WTC11 (cell line): ENCODE results near the gene OR3A1.

Source experiments
- ATF6 ChIP-seq: sonication (generic); formaldehyde crosslinking; IDR thresholded peaks from 2 replicates; pipeline ENCODE4 v1.8.1; 2023; ENCODE audit warnings: mild to moderate bottlenecking, missing genetic modification reagents
- CTCF ChIP-seq: fragments of 200-600 bp; IDR thresholded peaks from 2 replicates; pipeline ENCODE4 v1.8.0; 2022; ENCODE audit warnings: antibody characterized with exemption
- KAT7 ChIP-seq: sonication (generic); formaldehyde crosslinking; IDR thresholded peaks from 2 replicates; pipeline ENCODE4 v1.8.1; 2023; ENCODE audit warnings: missing genetic modification reagents, mild to moderate bottlenecking, borderline replicate concordance
- NFATC4 ChIP-seq: fragments of 250-450 bp; sonication (Bioruptor Pico); IDR thresholded peaks from 2 replicates; pipeline ENCODE4 v1.9.0; 2021; ENCODE audit warnings: mild to moderate bottlenecking
- NR2C2 ChIP-seq: sonication (generic); formaldehyde crosslinking; IDR thresholded peaks from 2 replicates; pipeline ENCODE4 v1.8.0; 2022; ENCODE audit warnings: mild to moderate bottlenecking, missing genetic modification reagents
- SP1 ChIP-seq: sonication (generic); formaldehyde crosslinking; conservative IDR thresholded peaks from 2 replicates; pipeline ENCODE4 v1.8.1; 2022; ENCODE audit warnings: missing genetic modification reagents
- TCF7 ChIP-seq: sonication (generic); formaldehyde crosslinking; IDR thresholded peaks from 2 replicates; pipeline ENCODE4 v1.8.0; 2022; ENCODE audit warnings: mild to moderate bottlenecking, low read depth, missing genetic modification reagents, moderate library complexity
- TP53 ChIP-seq: sonication (generic); formaldehyde crosslinking; IDR thresholded peaks from 2 replicates; pipeline ENCODE4 v1.8.1; 2023; ENCODE audit warnings: mild to moderate bottlenecking, missing genetic modification reagents
- ZNF512 ChIP-seq: sonication (generic); formaldehyde crosslinking; IDR thresholded peaks from 2 replicates; pipeline ENCODE4 v1.8.1; 2022; ENCODE audit warnings: missing genetic modification reagents, borderline replicate concordance
- ZNF671 ChIP-seq: fragments of 250-450 bp; sonication (Bioruptor Pico); IDR thresholded peaks from 2 replicates; pipeline ENCODE4 v1.8.0; 2021; ENCODE audit warnings: mild to moderate bottlenecking

GRCh38 chr17:3316836-3317235 is 18.7 kb upstream of the OR3A1 start:
- TF ChIP-seq NFATC4 (CRISPR knock-in tag) (no peak), TP53 (CRISPR knock-in tag) (no peak), CTCF (no peak), SP1 (CRISPR knock-in tag) (no peak), ATF6 (no peak), ZNF671 (CRISPR knock-in tag) (no peak), NR2C2 (no peak), ZNF512 (CRISPR knock-in tag) (no peak), KAT7 (CRISPR knock-in tag) (no peak), TCF7 (CRISPR knock-in tag) (no peak)
